H1 (cell line): Measurements from ENCODE around the gene FBN1. TPM values are rescaled to one million over a fixed set of nuclear protein-coding genes. Genes with fewer than 3 reads are reported as not detected.

Source experiments
- CTCF ChIA-PET: fragments of 300-600 bp; sonication (Branson Sonifier 250); formaldehyde crosslinking; loops from one replicate; lab custom pipeline; 2021; ENCODE audit not compliant: partially characterized antibody; lab: Charles Lee
- POLR2A ChIA-PET: fragments of 300-600 bp; sonication (Branson Sonifier 250); formaldehyde crosslinking; loops from one replicate; lab custom pipeline; 2021; ENCODE audit warnings: inconsistent platforms; ENCODE audit not compliant: partially characterized antibody; lab: Charles Lee
- DNase-seq, 2 experiments: peaks; one replicate each; pipeline versions ENCODE4 v3.0.0 to v3.0.0-alpha.2; 2010 to 2022; ENCODE audit warnings: low spot score in 2 of 2, low read depth in 1 of 2, mixed read lengths in 1 of 2
- FAIRE-seq: peaks from 2 replicates; lab custom pipeline; 2011; peaks lifted over from hg19 to GRCh38; lab: Jason Lieb, UNC
- H2AFZ ChIP-seq: 2 replicates; pipeline ENCODE4 v1.8.1; 2012; ENCODE audit warnings: low read length, inconsistent platforms
- H2AK5ac ChIP-seq: 2 replicates; pipeline ENCODE4 v1.6.1; 2013; ENCODE audit warnings: low read depth, low read length
- H2BK120ac ChIP-seq: replicated peaks from 2 replicates; pipeline ENCODE3; 2013; ENCODE audit warnings: low read depth, low read length, inconsistent platforms
- H2BK12ac ChIP-seq: 2 replicates; pipeline ENCODE4 v1.6.1; 2013; ENCODE audit warnings: low read depth, low read length
- H2BK15ac ChIP-seq: 2 replicates; pipeline ENCODE4 v1.6.1; 2013; ENCODE audit warnings: low read length
- H2BK20ac ChIP-seq: 2 replicates; pipeline ENCODE4 v1.6.1; 2013; ENCODE audit warnings: low read length
- H2BK5ac ChIP-seq: 2 replicates; pipeline ENCODE4 v1.6.1; 2013; ENCODE audit warnings: low read depth, low read length
- H3K14ac ChIP-seq: 2 replicates; pipeline ENCODE4 v1.6.1; 2013; ENCODE audit warnings: inconsistent platforms; ENCODE audit not compliant: insufficient read length
- H3K18ac ChIP-seq: 2 replicates; pipeline ENCODE4 v1.6.1; 2013; ENCODE audit warnings: low read length; ENCODE audit errors: extremely low read depth
- H3K23ac ChIP-seq: 2 replicates; pipeline ENCODE4 v1.6.1; 2013; ENCODE audit warnings: inconsistent platforms; ENCODE audit not compliant: insufficient read length
- H3K23me2 ChIP-seq: 2 replicates; pipeline ENCODE4 v1.6.1; 2013; ENCODE audit warnings: low read depth, low read length
- H3K27ac ChIP-seq: 2 replicates; pipeline ENCODE4 v1.6.1; 2011; ENCODE audit warnings: low read depth, low read length, inconsistent platforms
- H3K27me3 ChIP-seq, 4 experiments: replicated peaks in 1 of 4; 1 replicate in 1 of 4; 2 replicates in 3 of 4; pipeline versions ENCODE4 v1.6.1 to v1.8.1; 2011 to 2013; ENCODE audit warnings: low read length in 3 of 4, mild to moderate bottlenecking in 3 of 4, inconsistent platforms in 2 of 4, mixed read lengths in 2 of 4, moderate library complexity in 1 of 4; ENCODE audit not compliant: control insufficient read depth in 3 of 4, insufficient read depth in 3 of 4; ENCODE audit errors: extremely low read depth in 1 of 4
- H3K36me3 ChIP-seq, 4 experiments: 2 replicates each; pipeline versions ENCODE4 v1.6.1 to v1.8.1; 2011 to 2013; ENCODE audit warnings: mild to moderate bottlenecking in 4 of 4, low read length in 3 of 4, moderate library complexity in 2 of 4, control low read depth in 1 of 4, inconsistent platforms in 1 of 4; ENCODE audit not compliant: insufficient read depth in 4 of 4, control insufficient read depth in 2 of 4
- H3K4ac ChIP-seq: replicated peaks from 2 replicates; pipeline ENCODE3; 2013; ENCODE audit warnings: low read length, low read depth, mixed read lengths, inconsistent platforms; ENCODE audit not compliant: insufficient read length
- H3K4me1 ChIP-seq, 4 experiments: replicated peaks in 1 of 4; 1 replicate in 1 of 4; 2 replicates in 3 of 4; pipeline versions ENCODE4 v1.6.1 to v1.8.1; 2011 to 2013; ENCODE audit warnings: low read length in 3 of 4, inconsistent platforms in 2 of 4, mixed read lengths in 1 of 4; ENCODE audit not compliant: insufficient read depth in 4 of 4, control insufficient read depth in 3 of 4
- H3K4me2 ChIP-seq, 2 experiments: 2 replicates each; pipeline versions ENCODE4 v1.6.1 to v1.8.1; 2011 to 2013; ENCODE audit warnings: low read depth in 2 of 2, low read length in 2 of 2, control low read depth in 1 of 2, inconsistent platforms in 1 of 2, mild to moderate bottlenecking in 1 of 2; ENCODE audit not compliant: insufficient read depth in 1 of 2
- H3K4me3 ChIP-seq, 4 experiments: fragments of 200-600, 300-600 bp in 1 of 4; sonication (generic), shearing (Covaris generic), sonication (Bioruptor Twin) in 1 of 4; 2 replicates each; pipeline versions ENCODE4 v1.5.1 to v1.8.1; 2011 to 2016; ENCODE audit warnings: low read length in 4 of 4, low read depth in 3 of 4, control low read depth in 2 of 4, inconsistent platforms in 2 of 4, mild to moderate bottlenecking in 2 of 4, mixed read lengths in 1 of 4, moderate library complexity in 1 of 4; ENCODE audit not compliant: insufficient read depth in 2 of 4; ENCODE audit errors: extremely low read depth in 1 of 4
- H3K56ac ChIP-seq: replicated peaks from 2 replicates; pipeline ENCODE3; 2013; ENCODE audit warnings: low read depth, mild to moderate bottlenecking, mixed read lengths, low read length, inconsistent platforms; ENCODE audit not compliant: insufficient read length
- H3K79me1 ChIP-seq: 2 replicates; pipeline ENCODE4 v1.6.1; 2013; ENCODE audit warnings: low read depth, low read length, control low read depth
- H3K79me2 ChIP-seq, 2 experiments: 2 replicates each; pipeline versions ENCODE4 v1.6.1 to v1.8.1; 2012 to 2013; ENCODE audit warnings: low read length in 2 of 2, mild to moderate bottlenecking in 2 of 2, inconsistent platforms in 1 of 2; ENCODE audit not compliant: insufficient read depth in 2 of 2, control insufficient read depth in 1 of 2
- H3K9ac ChIP-seq, 4 experiments: replicated peaks in 1 of 4; 1 replicate in 1 of 4; 2 replicates in 3 of 4; pipeline versions ENCODE4 v1.6.1 to v1.8.1; 2011 to 2013; ENCODE audit warnings: low read depth in 3 of 4, low read length in 3 of 4, control low read depth in 2 of 4, mild to moderate bottlenecking in 2 of 4, moderate library complexity in 2 of 4, inconsistent platforms in 1 of 4; ENCODE audit errors: extremely low read depth in 1 of 4
- H3K9me3 ChIP-seq, 2 experiments: 2 replicates each; pipeline versions ENCODE4 v1.6.1 to v1.8.1; 2012 to 2013; ENCODE audit warnings: mild to moderate bottlenecking in 2 of 2, moderate library complexity in 2 of 2, control low read depth in 1 of 2, inconsistent platforms in 1 of 2, low read depth in 1 of 2, low read length in 1 of 2, mixed read lengths in 1 of 2; ENCODE audit not compliant: insufficient read depth in 2 of 2
- H4K20me1 ChIP-seq, 2 experiments: replicated peaks in 1 of 2; 2 replicates each; pipeline versions ENCODE3 to v1.8.1; 2011 to 2013; ENCODE audit warnings: inconsistent platforms in 2 of 2, low read length in 2 of 2, mild to moderate bottlenecking in 1 of 2; ENCODE audit not compliant: insufficient read depth in 2 of 2, control insufficient read depth in 1 of 2
- H4K5ac ChIP-seq: 2 replicates; pipeline ENCODE4 v1.6.1; 2013; ENCODE audit warnings: low read length, low read depth, mixed read lengths, inconsistent platforms; ENCODE audit not compliant: insufficient read length
- H4K8ac ChIP-seq: 2 replicates; pipeline ENCODE4 v1.8.0; 2013; ENCODE audit warnings: mild to moderate bottlenecking, moderate library complexity, low read length, inconsistent platforms; ENCODE audit not compliant: insufficient read depth; ENCODE audit errors: extremely low read depth
- H4K91ac ChIP-seq: replicated peaks from 2 replicates; pipeline ENCODE3; 2013; ENCODE audit warnings: low read length, mixed read lengths, inconsistent platforms; ENCODE audit not compliant: insufficient read length
- WGBS, 2 experiments: shearing (Covaris generic) in 1 of 2; methylation state at CpG; one replicate each; pipeline versions ENCODE4 v1.1.6 to v1.1.7; 2013 to 2015; ENCODE audit warnings: low lambda C conversion rate in 2 of 2, mixed read lengths in 2 of 2, inconsistent platforms in 1 of 2, low coverage in 1 of 2, missing lambda C conversion rate in 1 of 2; ENCODE audit not compliant: insufficient replicate concordance in 2 of 2, insufficient coverage in 1 of 2, insufficient read length in 1 of 2; ENCODE audit errors: extremely low coverage in 1 of 2, missing lambda C conversion rate in 1 of 2; 5-methylcytosine and 5-hydroxymethylcytosine counted together
- polyA plus RNA-seq, 7 experiments: library from polyadenylated mRNA; depleted of rRNA in 3 of 7; stranded (reverse) in 5 of 7; unstranded in 2 of 7; fragments of >200 nt in 5 of 7; fragments of 200-250 nt in 2 of 7; gene quantifications; 1 replicate in 5 of 7; 2 replicates in 1 of 7; 4 replicates in 1 of 7; pipeline versions ENCODE4 v1.2.1 to v1.2.3, GENCODE V29; 2011 to 2013; ENCODE audit warnings: missing spikeins in 2 of 7, mixed read lengths in 2 of 7
- total RNA-seq: library from RNA; stranded (reverse); fragmentation: NEBNext Ultra II Directional; extraction: Animal tissue kit (Norgen Biotek cat#: 25700); gene quantifications from 2 replicates; pipeline ENCODE4 v1.2.1, GENCODE V29; 2021
- TF ChIP-seq, protein P1 (sequence below), 3 experiments: IDR thresholded peaks; 1 replicate in 2 of 3; 2 replicates in 1 of 3; pipeline versions ENCODE4 v1.5.1 to v1.6.1; 2011; ENCODE audit warnings: low read length in 3 of 3, mild to moderate bottlenecking in 3 of 3, inconsistent platforms in 2 of 3, low read depth in 1 of 3, moderate library complexity in 1 of 3; ENCODE audit not compliant: insufficient read depth in 1 of 3; ENCODE audit errors: control extremely low read depth in 1 of 3

Gene FBN1
- total and polyA plus RNA-seq, 2 of the 8 experiments (the other 6 are each of a cell fraction or from before 2014, with no cell fraction given): 3.0 to 4.0 TPM

GRCh38 chr15:48419896-48420295 lies 225.6 kb downstream of the FBN1 start:
- POLR2A ChIA-PET: interaction anchor here (0.7 kb wide), 1 partner anchor 59 kb away, joined by 4 read pairs; no protein-coding TSS in a partner anchor
- Histone ChIP-seq H3K14ac (no peak overlapping the region), H2BK5ac (no peak overlapping the region), H2AK5ac (no peak overlapping the region), H4K5ac (no peak overlapping the region), H3K23ac (no peak overlapping the region), H4K8ac (no peak overlapping the region), H3K9me3 (no peaks in the 10 kb centered on the region), H2BK20ac (no peak overlapping the region), H2BK15ac (no peak overlapping the region), H3K4me2 (no peak overlapping the region), H2AFZ (no peak overlapping the region), H3K4me3 (no peak overlapping the region), H3K4me1 (peaks cover 2 to 7% (median 3%) of the 10 kb centered on the region in 4 experiments; a peak in 4 of 7 replicates), H2BK12ac (no peak overlapping the region), H3K4ac (no peak overlapping the region), H3K79me1 (no peaks in the 10 kb centered on the region), H3K79me2 (no peaks in the 10 kb centered on the region), H4K20me1 (no peaks in the 10 kb centered on the region), H3K18ac (no peak overlapping the region), H3K56ac (no peak overlapping the region), H4K91ac (no peak overlapping the region), H2BK120ac (no peak overlapping the region), H3K23me2 (no peaks in the 10 kb centered on the region), H3K27me3 (no peaks in the 10 kb centered on the region; a peak in 1 of 7 replicates), H3K9ac (no peak overlapping the region), H3K27ac (no peak overlapping the region), H3K36me3 (no peaks in the 10 kb centered on the region)
- WGBS, 2 experiments: 91% methylated on average over 2 of the region's 2 CpGs; no CpG with 5 or more reads in 1 of the 2 experiments
- TF ChIP-seq, protein P1, sequence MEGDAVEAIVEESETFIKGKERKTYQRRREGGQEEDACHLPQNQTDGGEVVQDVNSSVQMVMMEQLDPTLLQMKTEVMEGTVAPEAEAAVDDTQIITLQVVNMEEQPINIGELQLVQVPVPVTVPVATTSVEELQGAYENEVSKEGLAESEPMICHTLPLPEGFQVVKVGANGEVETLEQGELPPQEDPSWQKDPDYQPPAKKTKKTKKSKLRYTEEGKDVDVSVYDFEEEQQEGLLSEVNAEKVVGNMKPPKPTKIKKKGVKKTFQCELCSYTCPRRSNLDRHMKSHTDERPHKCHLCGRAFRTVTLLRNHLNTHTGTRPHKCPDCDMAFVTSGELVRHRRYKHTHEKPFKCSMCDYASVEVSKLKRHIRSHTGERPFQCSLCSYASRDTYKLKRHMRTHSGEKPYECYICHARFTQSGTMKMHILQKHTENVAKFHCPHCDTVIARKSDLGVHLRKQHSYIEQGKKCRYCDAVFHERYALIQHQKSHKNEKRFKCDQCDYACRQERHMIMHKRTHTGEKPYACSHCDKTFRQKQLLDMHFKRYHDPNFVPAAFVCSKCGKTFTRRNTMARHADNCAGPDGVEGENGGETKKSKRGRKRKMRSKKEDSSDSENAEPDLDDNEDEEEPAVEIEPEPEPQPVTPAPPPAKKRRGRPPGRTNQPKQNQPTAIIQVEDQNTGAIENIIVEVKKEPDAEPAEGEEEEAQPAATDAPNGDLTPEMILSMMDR (IDR thresholded peaks at IDR 0.05; ENCODE audit: control extremely low read depth in 1 of 3, insufficient read depth in 1 of 3, low read depth in 1 of 3, low read length in 3 of 3): no peak
- DNase-seq (no peak), FAIRE-seq (no peak)
- CTCF ChIA-PET: interaction anchor here (1.3 to 6.4 kb wide), 2 partner anchors 13 to 18 kb away, joined by 3 to 44 read pairs; no protein-coding TSS in a partner anchor
